RWPE1 (cell line): Measurements from ENCODE around the gene CEP72.
A peak's percentile ranks its signal among the peaks of the same experiment; 100 is the strongest.

ENCODE experiments used
- CTCF ChIA-PET: fragments of 350-600 bp; sonication (Branson Sonifier 250); formaldehyde crosslinking; extraction: SDS; loops from one replicate; lab custom pipeline; 2021; lab: Yijun Ruan, JAX
- POLR2A ChIA-PET: fragments of 400-600 bp; formaldehyde crosslinking; extraction: SDS; loops from one replicate; lab custom pipeline; 2020; ENCODE audit warnings: antibody characterized with exemption; ENCODE audit not compliant: low non-redundant PET; lab: Yijun Ruan, JAX
- DNase-seq: peaks from one replicate; pipeline ENCODE4 v3.0.0; 2012; ENCODE audit warnings: low spot score
- H3K27ac ChIP-seq: fragments of 450-650 bp; 2 replicates; pipeline ENCODE4 v1.5.1; 2017
- TF ChIP-seq, protein P1 (sequence below): fragments of 450-650 bp; conservative IDR thresholded peaks from 2 replicates; pipeline ENCODE4 v1.5.1; 2017; ENCODE audit warnings: low read depth, mild to moderate bottlenecking

The CEP72 gene

GRCh38 chr5:652773-653350 is 40.7 kb downstream of the CEP72 start:
- TF ChIP-seq, protein P1, sequence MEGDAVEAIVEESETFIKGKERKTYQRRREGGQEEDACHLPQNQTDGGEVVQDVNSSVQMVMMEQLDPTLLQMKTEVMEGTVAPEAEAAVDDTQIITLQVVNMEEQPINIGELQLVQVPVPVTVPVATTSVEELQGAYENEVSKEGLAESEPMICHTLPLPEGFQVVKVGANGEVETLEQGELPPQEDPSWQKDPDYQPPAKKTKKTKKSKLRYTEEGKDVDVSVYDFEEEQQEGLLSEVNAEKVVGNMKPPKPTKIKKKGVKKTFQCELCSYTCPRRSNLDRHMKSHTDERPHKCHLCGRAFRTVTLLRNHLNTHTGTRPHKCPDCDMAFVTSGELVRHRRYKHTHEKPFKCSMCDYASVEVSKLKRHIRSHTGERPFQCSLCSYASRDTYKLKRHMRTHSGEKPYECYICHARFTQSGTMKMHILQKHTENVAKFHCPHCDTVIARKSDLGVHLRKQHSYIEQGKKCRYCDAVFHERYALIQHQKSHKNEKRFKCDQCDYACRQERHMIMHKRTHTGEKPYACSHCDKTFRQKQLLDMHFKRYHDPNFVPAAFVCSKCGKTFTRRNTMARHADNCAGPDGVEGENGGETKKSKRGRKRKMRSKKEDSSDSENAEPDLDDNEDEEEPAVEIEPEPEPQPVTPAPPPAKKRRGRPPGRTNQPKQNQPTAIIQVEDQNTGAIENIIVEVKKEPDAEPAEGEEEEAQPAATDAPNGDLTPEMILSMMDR, result no peak
- POLR2A ChIA-PET, result no interaction called here
- DNase-seq, result no peak
- H3K27ac ChIP-seq, result peak overlapping the region; percentile 24; the same call in 1 of the 2 replicates
- CTCF ChIA-PET, result interaction anchor here (0.5 to 0.7 kb wide), 2 partner anchors 20 to 210 kb away, joined by 3 read pairs; no protein-coding TSS in a partner anchor

DNA sequence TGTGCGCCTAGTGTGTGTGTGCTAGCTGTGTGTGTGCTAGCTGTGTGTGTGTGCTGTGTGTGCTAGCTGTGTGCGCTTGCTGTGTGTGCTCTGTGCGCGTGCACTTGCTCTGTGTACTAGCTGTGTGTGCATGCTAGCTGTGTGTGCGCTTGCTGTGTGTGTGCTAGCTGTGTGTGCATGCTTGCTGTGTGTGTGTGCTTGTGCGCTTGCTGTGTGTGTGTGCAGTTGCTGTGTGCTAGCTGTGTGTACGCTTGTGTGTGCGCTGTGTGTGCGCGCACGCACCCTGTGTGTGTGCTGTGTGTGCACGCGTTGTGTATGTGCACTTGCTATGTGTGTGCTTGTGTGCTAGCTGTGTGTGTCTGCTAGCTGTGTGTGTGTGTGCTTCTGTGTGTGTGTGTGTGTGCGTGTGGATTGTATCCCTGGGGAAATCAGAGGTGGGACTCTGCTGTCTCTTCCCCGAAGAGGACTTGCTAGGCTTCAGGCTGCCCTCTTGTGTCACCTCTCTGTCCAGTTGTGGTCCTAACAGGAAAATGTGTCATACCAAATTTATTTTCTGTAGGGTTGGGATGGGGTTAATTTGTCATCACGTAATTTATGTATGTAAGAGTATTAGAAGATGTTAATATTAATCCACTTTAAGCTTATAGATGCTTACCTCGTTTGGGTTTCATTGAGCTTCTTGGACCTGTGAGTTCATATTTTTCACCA is 42.1 kb downstream of the CEP72 start:
- no peak for DNase-seq
- H3K27ac ChIP-seq, result no peak overlapping the region
- ChIA-PET CTCF (interaction anchor here (0.5 kb wide), 1 partner anchor 19 kb away, joined by 6 read pairs; no protein-coding TSS in a partner anchor), POLR2A (no interaction called here)
- TF ChIP-seq, protein P1, result no peak

- H3K27ac ChIP-seq, result no peak overlapping the region
- TF ChIP-seq, protein P1, result no peak
- no peak for DNase-seq
- ChIA-PET CTCF (no interaction called here), POLR2A (no interaction called here)
Measured at GRCh38 chr5:655406-655805, 43.3 kb downstream of the CEP72 start.

DNA sequence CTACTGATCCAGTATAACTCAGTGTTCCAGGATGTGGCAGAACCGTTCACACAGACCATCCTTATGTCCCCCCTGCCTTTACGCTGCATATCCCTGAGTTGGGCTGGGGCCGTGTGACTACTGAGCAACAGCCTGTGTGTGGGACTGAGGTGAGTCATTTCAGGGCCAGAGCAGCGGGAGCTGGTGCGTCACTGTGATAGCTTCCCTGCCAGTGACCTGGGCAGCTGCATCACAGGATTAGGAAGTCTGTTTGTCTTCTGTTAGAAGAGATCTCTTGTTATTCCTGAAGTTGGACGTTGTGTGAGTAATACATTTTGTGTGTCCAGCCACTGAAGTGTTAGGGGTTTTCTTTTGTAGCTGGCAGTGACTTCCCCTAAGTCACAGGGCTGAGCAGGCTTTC is 45.4 kb downstream of the CEP72 start:
- TF ChIP-seq, protein P1, result no peak
- ChIA-PET CTCF (interaction anchor here (1.1 to 1.5 kb wide), 2 partner anchors 13 to 15 kb away, joined by 4 to 6 read pairs; no protein-coding TSS in a partner anchor), POLR2A (no interaction called here)
- H3K27ac ChIP-seq, result no peak overlapping the region
- peak; percentile 64 for DNase-seq

- TF ChIP-seq, protein P1, result no peak
- POLR2A ChIA-PET, result no interaction called here
- DNase-seq, result no peak
- CTCF ChIA-PET, result interaction anchor here (0.6 to 1.5 kb wide), 2 partner anchors 14 to 32 kb away, joined by 3 to 6 read pairs; no protein-coding TSS in a partner anchor
- no peak overlapping the region for H3K27ac ChIP-seq
Measured at GRCh38 chr5:658103-658502, 46.0 kb downstream of the CEP72 start.

DNA sequence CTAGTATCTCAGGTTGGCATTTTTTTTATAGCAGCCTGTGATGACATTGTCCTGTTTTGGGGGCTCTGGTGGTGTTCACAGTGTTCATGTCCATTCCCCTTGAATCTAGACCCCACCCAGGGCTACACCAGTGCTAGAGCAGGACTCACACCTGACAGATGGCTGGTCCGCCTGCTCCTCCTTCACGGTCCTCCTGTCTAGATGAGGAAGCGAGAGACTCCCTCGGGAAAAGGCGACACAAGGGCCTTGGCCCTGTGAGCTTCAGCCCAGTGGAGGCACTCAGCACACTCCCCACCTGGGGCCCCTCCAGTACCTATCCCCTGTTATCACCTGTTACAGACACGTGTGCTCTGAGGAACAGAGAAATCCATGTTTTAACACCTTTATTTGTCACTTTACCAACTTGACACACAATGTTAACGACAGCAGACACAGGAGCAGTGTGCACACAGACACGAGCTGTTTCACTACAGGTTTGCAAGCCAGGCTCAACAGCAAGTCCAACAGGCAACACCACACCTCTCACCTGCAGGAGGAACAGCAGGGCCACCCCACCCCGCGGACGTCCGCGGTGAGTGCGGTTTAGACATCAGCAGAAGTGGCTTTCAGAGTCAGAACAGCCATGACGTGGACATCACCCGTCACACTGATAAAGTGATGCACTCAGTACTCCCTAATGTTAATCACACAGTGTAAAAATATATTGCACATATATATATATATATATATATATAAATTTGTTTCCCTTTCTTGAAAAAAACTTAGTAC is 47.5 kb downstream of the CEP72 start:
- ChIA-PET CTCF (no interaction called here), POLR2A (no interaction called here)
- TF ChIP-seq, protein P1, result no peak
- no peak for DNase-seq
- no peak overlapping the region for H3K27ac ChIP-seq
